Stimulated activated CD8-positive, alpha-beta memory T cell treated with anti-CD3 and anti-CD28 coated beads, Interleukin-12 subunit alpha, Interleukin-12 subunit beta, amount 100 ng/mL, for 1 hour (primary cell): ENCODE results near the gene FCGR1A.
"Not testable (repeated sequence)": the region's sequence is repeated elsewhere in the genome, so short reads cannot be mapped to it uniquely, and the experiment has no call there.

ENCODE experiments used
- DNase-seq: peaks from one replicate; pipeline ENCODE4 v3.0.0-alpha.2; 2020; ENCODE audit warnings: low read depth

FCGR1A gene

GRCh38 chr1:149833144-149833543 lies 50.6 kb downstream of the FCGR1A start:
- not testable (repeated sequence) for DNase-seq

GRCh38 chr1:149841149-149841548 lies 58.7 kb downstream of the FCGR1A start:
- DNase-seq = not testable (repeated sequence)
